ENCODE results near the gene SEZ6.

DNA sequence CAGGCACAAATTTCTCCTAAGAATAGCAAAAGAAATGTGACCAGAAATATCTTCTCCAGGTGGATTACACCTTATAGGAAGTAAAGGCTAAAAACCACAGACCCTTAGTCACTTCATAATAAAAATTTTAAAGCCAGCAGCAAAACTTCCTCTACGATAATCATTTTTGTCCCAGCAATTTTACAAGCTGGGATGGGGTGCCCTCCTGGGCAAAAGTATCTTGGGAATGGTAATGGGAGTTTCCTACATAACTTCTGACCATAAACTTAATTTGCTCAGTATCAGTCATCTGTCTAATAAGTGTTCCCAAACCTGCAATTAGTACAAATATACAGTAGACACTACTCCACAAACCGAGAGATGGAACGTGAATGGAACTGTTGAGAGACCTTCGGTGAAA is 57.5 kb downstream of the SEZ6 start:
- TF ChIP-seq, protein P1, sequence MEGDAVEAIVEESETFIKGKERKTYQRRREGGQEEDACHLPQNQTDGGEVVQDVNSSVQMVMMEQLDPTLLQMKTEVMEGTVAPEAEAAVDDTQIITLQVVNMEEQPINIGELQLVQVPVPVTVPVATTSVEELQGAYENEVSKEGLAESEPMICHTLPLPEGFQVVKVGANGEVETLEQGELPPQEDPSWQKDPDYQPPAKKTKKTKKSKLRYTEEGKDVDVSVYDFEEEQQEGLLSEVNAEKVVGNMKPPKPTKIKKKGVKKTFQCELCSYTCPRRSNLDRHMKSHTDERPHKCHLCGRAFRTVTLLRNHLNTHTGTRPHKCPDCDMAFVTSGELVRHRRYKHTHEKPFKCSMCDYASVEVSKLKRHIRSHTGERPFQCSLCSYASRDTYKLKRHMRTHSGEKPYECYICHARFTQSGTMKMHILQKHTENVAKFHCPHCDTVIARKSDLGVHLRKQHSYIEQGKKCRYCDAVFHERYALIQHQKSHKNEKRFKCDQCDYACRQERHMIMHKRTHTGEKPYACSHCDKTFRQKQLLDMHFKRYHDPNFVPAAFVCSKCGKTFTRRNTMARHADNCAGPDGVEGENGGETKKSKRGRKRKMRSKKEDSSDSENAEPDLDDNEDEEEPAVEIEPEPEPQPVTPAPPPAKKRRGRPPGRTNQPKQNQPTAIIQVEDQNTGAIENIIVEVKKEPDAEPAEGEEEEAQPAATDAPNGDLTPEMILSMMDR (conservative IDR thresholded peaks at IDR 0.05), result no peak
- no peak for TF ChIP-seq EZH2 (IDR thresholded peaks at IDR 0.05; ENCODE audit: low read depth)

Measured in PC-9 (cell line).